ENCODE measurements around the gene ARMH4. TPM values are rescaled to one million over a fixed set of nuclear protein-coding genes. Genes with fewer than 3 reads are reported as not detected.
"Not testable (repeated sequence)": the region's sequence is repeated elsewhere in the genome, so short reads cannot be mapped to it uniquely, and the experiment has no call there.

The ARMH4 gene
- total and polyA plus RNA-seq, 10 of the 15 experiments (the other 5 are each of a cell fraction or from before 2014, with no cell fraction given), result 0.50 to 0.97 (median 0.60) TPM; not detected in 7

- Histone ChIP-seq H3K27ac (ENCODE audit: control insufficient read depth, insufficient read depth) (no peak overlapping the region), H3K4me2 (ENCODE audit: control insufficient read depth, insufficient read depth) (no peak overlapping the region), H3K4me3 (no peak overlapping the region), H3K27me3 (replicated peaks in 1 of 2; ENCODE audit: control insufficient read depth in 2 of 2, insufficient read depth in 2 of 2, low read length in 1 of 2) (no peaks in the 10 kb centered on the region), H3K9me3 (replicated peaks; ENCODE audit: control insufficient read depth, insufficient read depth, low read length) (no peaks in the 10 kb centered on the region), H3K4me1 (ENCODE audit: control insufficient read depth, insufficient read depth, low read length) (no peaks in the 10 kb centered on the region), H2AFZ (ENCODE audit: control insufficient read depth, low read depth, low read length) (no peak overlapping the region), H3K79me2 (ENCODE audit: control insufficient read depth, insufficient read depth, low read length) (no peaks in the 10 kb centered on the region), H3K9ac (ENCODE audit: control insufficient read depth, insufficient read depth, low read length) (no peak overlapping the region), H4K20me1 (ENCODE audit: control insufficient read depth, insufficient read depth) (no peaks in the 10 kb centered on the region), H3K36me3 (ENCODE audit: control insufficient read depth in 2 of 2, insufficient read depth in 2 of 2, low read length in 1 of 2) (no peaks in the 10 kb centered on the region)
- 0% methylated on average over 2 of the region's 2 CpGs for WGBS (ENCODE audit: insufficient coverage, insufficient replicate concordance, low lambda C conversion rate, missing lambda C conversion rate)
- no peak for FAIRE-seq
- no TSS peak for BruUV-seq (replicated peaks)
- ChIA-PET RAD21 (ENCODE audit: unreplicated experiment) (no interaction called here), CTCF (no interaction called here), SMC1A (ENCODE audit: uncharacterized antibody, unreplicated experiment) (no interaction called here), POLR2A (no interaction called here)
- TF ChIP-seq ZNF274 (IDR thresholded peaks at IDR 0.05; ENCODE audit: insufficient read depth, insufficient read length), result no peak
- TF ChIP-seq MXI1 (IDR thresholded peaks at IDR 0.05; ENCODE audit: low read depth, low read length), result no peak
- TF ChIP-seq, protein P1, sequence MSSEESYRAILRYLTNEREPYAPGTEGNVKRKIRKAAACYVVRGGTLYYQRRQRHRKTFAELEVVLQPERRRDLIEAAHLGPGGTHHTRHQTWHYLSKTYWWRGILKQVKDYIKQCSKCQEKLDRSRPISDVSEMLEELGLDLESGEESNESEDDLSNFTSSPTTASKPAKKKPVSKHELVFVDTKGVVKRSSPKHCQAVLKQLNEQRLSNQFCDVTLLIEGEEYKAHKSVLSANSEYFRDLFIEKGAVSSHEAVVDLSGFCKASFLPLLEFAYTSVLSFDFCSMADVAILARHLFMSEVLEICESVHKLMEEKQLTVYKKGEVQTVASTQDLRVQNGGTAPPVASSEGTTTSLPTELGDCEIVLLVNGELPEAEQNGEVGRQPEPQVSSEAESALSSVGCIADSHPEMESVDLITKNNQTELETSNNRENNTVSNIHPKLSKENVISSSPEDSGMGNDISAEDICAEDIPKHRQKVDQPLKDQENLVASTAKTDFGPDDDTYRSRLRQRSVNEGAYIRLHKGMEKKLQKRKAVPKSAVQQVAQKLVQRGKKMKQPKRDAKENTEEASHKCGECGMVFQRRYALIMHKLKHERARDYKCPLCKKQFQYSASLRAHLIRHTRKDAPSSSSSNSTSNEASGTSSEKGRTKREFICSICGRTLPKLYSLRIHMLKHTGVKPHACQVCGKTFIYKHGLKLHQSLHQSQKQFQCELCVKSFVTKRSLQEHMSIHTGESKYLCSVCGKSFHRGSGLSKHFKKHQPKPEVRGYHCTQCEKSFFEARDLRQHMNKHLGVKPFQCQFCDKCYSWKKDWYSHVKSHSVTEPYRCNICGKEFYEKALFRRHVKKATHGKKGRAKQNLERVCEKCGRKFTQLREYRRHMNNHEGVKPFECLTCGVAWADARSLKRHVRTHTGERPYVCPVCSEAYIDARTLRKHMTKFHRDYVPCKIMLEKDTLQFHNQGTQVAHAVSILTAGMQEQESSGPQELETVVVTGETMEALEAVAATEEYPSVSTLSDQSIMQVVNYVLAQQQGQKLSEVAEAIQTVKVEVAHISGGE (CRISPR knock-in tag; IDR thresholded peaks at IDR 0.05), result no peak
- TF ChIP-seq, protein P2, sequence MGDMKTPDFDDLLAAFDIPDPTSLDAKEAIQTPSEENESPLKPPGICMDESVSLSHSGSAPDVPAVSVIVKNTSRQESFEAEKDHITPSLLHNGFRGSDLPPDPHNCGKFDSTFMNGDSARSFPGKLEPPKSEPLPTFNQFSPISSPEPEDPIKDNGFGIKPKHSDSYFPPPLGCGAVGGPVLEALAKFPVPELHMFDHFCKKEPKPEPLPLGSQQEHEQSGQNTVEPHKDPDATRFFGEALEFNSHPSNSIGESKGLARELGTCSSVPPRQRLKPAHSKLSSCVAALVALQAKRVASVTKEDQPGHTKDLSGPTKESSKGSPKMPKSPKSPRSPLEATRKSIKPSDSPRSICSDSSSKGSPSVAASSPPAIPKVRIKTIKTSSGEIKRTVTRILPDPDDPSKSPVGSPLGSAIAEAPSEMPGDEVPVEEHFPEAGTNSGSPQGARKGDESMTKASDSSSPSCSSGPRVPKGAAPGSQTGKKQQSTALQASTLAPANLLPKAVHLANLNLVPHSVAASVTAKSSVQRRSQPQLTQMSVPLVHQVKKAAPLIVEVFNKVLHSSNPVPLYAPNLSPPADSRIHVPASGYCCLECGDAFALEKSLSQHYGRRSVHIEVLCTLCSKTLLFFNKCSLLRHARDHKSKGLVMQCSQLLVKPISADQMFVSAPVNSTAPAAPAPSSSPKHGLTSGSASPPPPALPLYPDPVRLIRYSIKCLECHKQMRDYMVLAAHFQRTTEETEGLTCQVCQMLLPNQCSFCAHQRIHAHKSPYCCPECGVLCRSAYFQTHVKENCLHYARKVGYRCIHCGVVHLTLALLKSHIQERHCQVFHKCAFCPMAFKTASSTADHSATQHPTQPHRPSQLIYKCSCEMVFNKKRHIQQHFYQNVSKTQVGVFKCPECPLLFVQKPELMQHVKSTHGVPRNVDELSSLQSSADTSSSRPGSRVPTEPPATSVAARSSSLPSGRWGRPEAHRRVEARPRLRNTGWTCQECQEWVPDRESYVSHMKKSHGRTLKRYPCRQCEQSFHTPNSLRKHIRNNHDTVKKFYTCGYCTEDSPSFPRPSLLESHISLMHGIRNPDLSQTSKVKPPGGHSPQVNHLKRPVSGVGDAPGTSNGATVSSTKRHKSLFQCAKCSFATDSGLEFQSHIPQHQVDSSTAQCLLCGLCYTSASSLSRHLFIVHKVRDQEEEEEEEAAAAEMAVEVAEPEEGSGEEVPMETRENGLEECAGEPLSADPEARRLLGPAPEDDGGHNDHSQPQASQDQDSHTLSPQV (IDR thresholded peaks at IDR 0.05), result no peak
- no peak for TF ChIP-seq RAD21 (IDR thresholded peaks at IDR 0.05; ENCODE audit: insufficient read depth, low read depth, low read length)
- no peak for ATAC-seq
- DNase-seq (ENCODE audit: low read depth, low spot score), result no peak
- intact Hi-C loops (cut with micrococcal nuclease; ENCODE audit: unreplicated experiment) (no loop called here), in situ Hi-C loops (cut with MboI) (no loop called here)
These were observed 23.6 kb downstream of the ARMH4 start for GRCh38 chr14:58128416-58128815.

GRCh38 chr14:58122546-58122945 is 29.5 kb downstream of the ARMH4 start:
- in situ Hi-C loops (cut with MboI); H3K27me3 ChIP-seq (replicated peaks in 1 of 2; ENCODE audit: control insufficient read depth in 2 of 2, insufficient read depth in 2 of 2, low read length in 1 of 2); H3K4me1 ChIP-seq (ENCODE audit: control insufficient read depth, insufficient read depth, low read length); intact Hi-C loops (cut with micrococcal nuclease; ENCODE audit: unreplicated experiment); FAIRE-seq; H3K27ac ChIP-seq (ENCODE audit: control insufficient read depth, insufficient read depth); H3K9ac ChIP-seq (ENCODE audit: control insufficient read depth, insufficient read depth, low read length); BruUV-seq (replicated peaks); RAD21 ChIA-PET (ENCODE audit: unreplicated experiment); H3K36me3 ChIP-seq (ENCODE audit: control insufficient read depth in 2 of 2, insufficient read depth in 2 of 2, low read length in 1 of 2); ATAC-seq; H4K20me1 ChIP-seq (ENCODE audit: control insufficient read depth, insufficient read depth); POLR2A ChIA-PET; H3K79me2 ChIP-seq (ENCODE audit: control insufficient read depth, insufficient read depth, low read length); H3K4me3 ChIP-seq; DNase-seq (ENCODE audit: low read depth, low spot score); CTCF ChIA-PET; H2AFZ ChIP-seq (ENCODE audit: control insufficient read depth, low read depth, low read length); H3K4me2 ChIP-seq (ENCODE audit: control insufficient read depth, insufficient read depth); H3K9me3 ChIP-seq (replicated peaks; ENCODE audit: control insufficient read depth, insufficient read depth, low read length): not testable (repeated sequence)
- SMC1A ChIA-PET (ENCODE audit: uncharacterized antibody, unreplicated experiment), result interaction anchor here (0.7 kb wide), 1 partner anchor 426 kb away, joined by 3 read pairs; no protein-coding TSS in a partner anchor
- WGBS (ENCODE audit: insufficient coverage, insufficient replicate concordance, low lambda C conversion rate, missing lambda C conversion rate), result 51% methylated on average over 6 of the region's 6 CpGs
